ENCODE measurements around the gene SRGAP1.

Gene SRGAP1

GRCh38 chr12:64058541-64059265, 214.2 kb downstream of the SRGAP1 start:
- H4K20me1 ChIP-seq (ENCODE audit: insufficient read depth, low read length): no peaks in the 10 kb centered on the region

GRCh38 chr12:64059685-64060084, 215.2 kb downstream of the SRGAP1 start:
- no peak overlapping the region for H3K9ac ChIP-seq (ENCODE audit: low read length)
- no peaks in the 10 kb centered on the region for H3K4me1 ChIP-seq (ENCODE audit: insufficient read depth, low read length, severe bottlenecking)
- H4K20me1 ChIP-seq (ENCODE audit: insufficient read depth, low read length): no peaks in the 10 kb centered on the region
- no peaks in the 10 kb centered on the region for H3K79me2 ChIP-seq (ENCODE audit: insufficient read depth, low read length)
- no peak overlapping the region for H3K4me3 ChIP-seq (ENCODE audit: low read depth, low read length, poor library complexity, severe bottlenecking)
- no peaks in the 10 kb centered on the region for H3K36me3 ChIP-seq (ENCODE audit: insufficient read depth, low read length)
- H3K27ac ChIP-seq (ENCODE audit: low read depth, low read length, poor library complexity, severe bottlenecking): no peak overlapping the region
- H3K9me2 ChIP-seq (ENCODE audit: low read depth, low read length): no peaks in the 10 kb centered on the region
- TF ChIP-seq CTCF (IDR thresholded peaks at IDR 0.05; ENCODE audit: low read length) (no peak), EZH2 (IDR thresholded peaks at IDR 0.05; ENCODE audit: borderline replicate concordance, low read length) (no peak)
- H3K27me3 ChIP-seq (ENCODE audit: insufficient read depth, low read length): no peaks in the 10 kb centered on the region
- H3K4me2 ChIP-seq (ENCODE audit: low read length): no peak overlapping the region
- H3K9me3 ChIP-seq (ENCODE audit: low read length): no peaks in the 10 kb centered on the region
- no peak overlapping the region for H2AFZ ChIP-seq (ENCODE audit: low read length)
- H3F3A ChIP-seq (ENCODE audit: insufficient read depth, low read length): no peaks in the 10 kb centered on the region

More at GRCh38 chr12:64058541-64059265, 214.2 kb downstream of the SRGAP1 start:
- Histone ChIP-seq H3F3A (ENCODE audit: insufficient read depth, low read length) (no peaks in the 10 kb centered on the region), H3K9me2 (ENCODE audit: low read depth, low read length) (no peaks in the 10 kb centered on the region), H3K4me3 (ENCODE audit: low read depth, low read length, poor library complexity, severe bottlenecking) (no peak overlapping the region), H3K4me1 (ENCODE audit: insufficient read depth, low read length, severe bottlenecking) (no peaks in the 10 kb centered on the region), H3K9ac (ENCODE audit: low read length) (no peak overlapping the region), H3K27ac (ENCODE audit: low read depth, low read length, poor library complexity, severe bottlenecking) (no peak overlapping the region), H2AFZ (ENCODE audit: low read length) (no peak overlapping the region), H3K4me2 (ENCODE audit: low read length) (no peak overlapping the region), H3K79me2 (ENCODE audit: insufficient read depth, low read length) (no peaks in the 10 kb centered on the region), H3K36me3 (ENCODE audit: insufficient read depth, low read length) (no peaks in the 10 kb centered on the region), H3K9me3 (ENCODE audit: low read length) (no peaks in the 10 kb centered on the region), H3K27me3 (ENCODE audit: insufficient read depth, low read length) (no peaks in the 10 kb centered on the region)
- TF ChIP-seq CTCF (IDR thresholded peaks at IDR 0.05; ENCODE audit: low read length) (no peak), EZH2 (IDR thresholded peaks at IDR 0.05; ENCODE audit: borderline replicate concordance, low read length) (no peak)

- Histone ChIP-seq H3K9ac (ENCODE audit: low read length) (no peak overlapping the region), H3K79me2 (ENCODE audit: insufficient read depth, low read length) (no peaks in the 10 kb centered on the region), H2AFZ (ENCODE audit: low read length) (no peak overlapping the region), H3F3A (ENCODE audit: insufficient read depth, low read length) (no peaks in the 10 kb centered on the region), H3K36me3 (ENCODE audit: insufficient read depth, low read length) (no peaks in the 10 kb centered on the region), H3K4me3 (ENCODE audit: low read depth, low read length, poor library complexity, severe bottlenecking) (no peak overlapping the region), H3K4me1 (ENCODE audit: insufficient read depth, low read length, severe bottlenecking) (no peaks in the 10 kb centered on the region), H3K27me3 (ENCODE audit: insufficient read depth, low read length) (no peaks in the 10 kb centered on the region), H3K4me2 (ENCODE audit: low read length) (no peak overlapping the region), H3K9me3 (ENCODE audit: low read length) (no peaks in the 10 kb centered on the region), H3K9me2 (ENCODE audit: low read depth, low read length) (no peaks in the 10 kb centered on the region), H4K20me1 (ENCODE audit: insufficient read depth, low read length) (no peaks in the 10 kb centered on the region), H3K27ac (ENCODE audit: low read depth, low read length, poor library complexity, severe bottlenecking) (no peak overlapping the region)
- TF ChIP-seq CTCF (IDR thresholded peaks at IDR 0.05; ENCODE audit: low read length) (no peak), EZH2 (IDR thresholded peaks at IDR 0.05; ENCODE audit: borderline replicate concordance, low read length) (no peak)
Observed at GRCh38 chr12:64061868-64062375, 217.4 kb downstream of the SRGAP1 start.

Data from OCI-LY1 (cell line).